ENCODE results near the gene CDK18. TPM values are rescaled to one million over a fixed set of nuclear protein-coding genes. Genes with fewer than 3 reads are reported as not detected.

CDK18 gene
- total RNA-seq, 1 donor: 0.94 TPM

DNA sequence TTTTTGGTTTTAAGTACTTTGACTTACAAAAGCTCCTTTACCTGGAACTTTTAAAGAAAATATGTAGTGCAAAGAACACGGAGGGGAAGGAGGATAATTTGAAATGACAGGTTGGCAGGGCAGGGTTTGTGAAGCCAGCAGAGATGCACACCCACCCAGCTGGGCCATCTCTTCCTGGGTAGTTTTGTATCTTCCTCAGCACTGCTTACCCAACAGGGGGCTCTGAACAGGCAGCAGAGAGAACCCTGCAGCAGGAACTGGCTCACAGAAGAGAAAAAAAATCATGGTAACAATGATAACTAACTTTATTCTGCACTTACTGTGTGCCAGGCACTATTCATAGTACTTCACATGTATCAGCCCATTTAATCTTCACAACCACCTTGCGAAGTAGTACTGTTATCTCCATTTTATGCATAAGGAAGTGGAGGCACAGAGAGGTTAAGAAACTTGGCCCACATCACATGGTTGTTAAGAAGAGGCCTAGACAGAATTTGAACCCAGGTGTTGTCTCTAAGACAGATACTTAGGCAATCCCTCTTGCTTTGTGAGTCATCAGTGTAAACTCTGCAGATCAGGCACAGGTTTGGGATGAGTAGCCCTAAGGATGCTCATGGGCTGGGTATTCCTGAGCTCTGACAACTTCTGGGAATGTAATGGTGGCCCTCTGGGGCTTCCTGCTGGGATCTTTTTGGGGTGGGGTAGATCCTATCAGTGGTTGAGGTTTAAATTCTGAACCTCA lies 66.5 kb downstream of the CDK18 start:
- Histone ChIP-seq H3K27me3 (ENCODE audit: insufficient read depth, low read length) (peaks cover 39% of the 10 kb centered on the region), H3K4me3 (ENCODE audit: low read length) (no peak overlapping the region), H3K9me3 (ENCODE audit: low read depth, low read length) (no peaks in the 10 kb centered on the region), H3K4me1 (ENCODE audit: insufficient read depth, low read length) (no peaks in the 10 kb centered on the region)

DNA sequence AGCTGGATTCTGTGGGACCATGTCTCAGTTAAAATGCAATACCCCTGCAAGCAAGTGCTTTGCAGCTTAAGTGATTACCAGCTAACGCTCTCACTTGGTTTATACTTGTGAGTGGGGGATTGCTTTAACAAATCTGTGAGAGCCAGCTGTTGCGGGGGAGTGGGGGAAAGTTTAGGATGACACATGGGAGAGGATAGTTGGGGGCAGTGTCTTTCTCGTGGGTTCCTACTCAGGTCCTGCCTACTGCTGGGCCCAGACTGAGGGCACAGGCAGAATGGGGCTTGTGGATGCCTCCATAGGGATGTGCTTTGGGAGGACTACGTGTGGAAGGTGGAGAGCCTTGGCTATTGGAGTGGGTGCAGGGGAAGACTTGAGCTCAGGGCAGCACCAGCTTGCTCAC lies 67.3 kb downstream of the CDK18 start:
- no peaks in the 10 kb centered on the region for H3K9me3 ChIP-seq (ENCODE audit: low read depth, low read length)
- no peaks in the 10 kb centered on the region for H3K4me1 ChIP-seq (ENCODE audit: insufficient read depth, low read length)
- H3K27me3 ChIP-seq (ENCODE audit: insufficient read depth, low read length): peaks cover 33% of the 10 kb centered on the region
- H3K4me3 ChIP-seq (ENCODE audit: low read length): no peak overlapping the region

DNA sequence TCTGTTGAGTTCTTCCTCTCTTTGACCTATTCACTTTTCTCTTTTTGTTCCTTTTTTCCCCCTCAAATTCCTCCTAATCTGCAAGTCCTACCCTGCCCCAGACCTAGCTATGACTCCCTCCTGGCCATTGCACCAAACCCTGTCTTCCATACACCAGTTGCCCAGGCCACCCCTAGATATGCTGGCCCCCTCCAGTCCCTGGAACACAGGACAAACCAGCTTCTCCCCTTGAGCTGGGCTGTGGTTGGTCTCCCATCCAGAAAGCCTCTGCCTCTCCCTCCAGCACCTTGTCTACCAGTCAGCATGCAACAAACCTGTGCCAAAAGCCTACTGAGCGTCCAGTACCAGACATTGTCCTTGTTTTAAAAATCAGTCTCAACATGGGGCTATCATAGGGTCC lies 68.0 kb downstream of the CDK18 start:
- peaks cover 26% of the 10 kb centered on the region for H3K27me3 ChIP-seq (ENCODE audit: insufficient read depth, low read length)
- no peaks in the 10 kb centered on the region for H3K4me1 ChIP-seq (ENCODE audit: insufficient read depth, low read length)

DNA sequence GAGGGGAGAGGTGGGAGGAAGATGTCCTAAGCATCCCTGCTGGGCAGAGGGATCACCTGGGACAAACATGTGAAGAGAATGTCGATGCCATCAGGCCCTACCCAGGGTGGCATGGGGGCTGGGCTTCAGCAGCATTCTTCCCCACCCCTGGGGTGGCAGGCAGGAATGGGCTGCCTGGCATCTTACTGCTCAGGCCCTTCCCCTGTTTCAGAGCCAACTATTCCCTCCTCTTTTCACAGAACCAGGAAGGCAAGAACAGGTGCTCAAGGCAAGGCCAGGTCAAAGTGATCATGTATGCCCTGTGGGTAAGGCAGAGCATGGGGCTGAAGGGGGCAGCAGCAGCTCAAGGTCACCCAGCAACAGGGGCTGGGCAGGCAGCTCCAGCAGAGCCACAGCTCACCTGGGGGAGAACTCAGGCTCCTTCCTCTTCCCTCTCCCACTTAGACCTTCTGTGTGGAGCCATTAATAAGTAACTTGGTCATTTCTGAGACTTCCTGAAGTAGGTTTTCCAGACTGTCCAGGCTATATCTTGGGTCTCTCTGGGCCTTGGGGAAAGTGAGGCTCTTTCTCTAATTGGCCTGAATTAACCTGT lies 70.9 kb downstream of the CDK18 start:
- no peaks in the 10 kb centered on the region for H3K9me3 ChIP-seq (ENCODE audit: low read depth, low read length)
- peaks cover 5% of the 10 kb centered on the region for H3K27me3 ChIP-seq (ENCODE audit: insufficient read depth, low read length)
- H3K4me1 ChIP-seq (ENCODE audit: insufficient read depth, low read length): no peaks in the 10 kb centered on the region
- no peak overlapping the region for H3K4me3 ChIP-seq (ENCODE audit: low read length)

More for the DNA sequence above, 68.0 kb downstream of the CDK18 start:
- no peak overlapping the region for H3K4me3 ChIP-seq (ENCODE audit: low read length)
- no peaks in the 10 kb centered on the region for H3K9me3 ChIP-seq (ENCODE audit: low read depth, low read length)

DNA sequence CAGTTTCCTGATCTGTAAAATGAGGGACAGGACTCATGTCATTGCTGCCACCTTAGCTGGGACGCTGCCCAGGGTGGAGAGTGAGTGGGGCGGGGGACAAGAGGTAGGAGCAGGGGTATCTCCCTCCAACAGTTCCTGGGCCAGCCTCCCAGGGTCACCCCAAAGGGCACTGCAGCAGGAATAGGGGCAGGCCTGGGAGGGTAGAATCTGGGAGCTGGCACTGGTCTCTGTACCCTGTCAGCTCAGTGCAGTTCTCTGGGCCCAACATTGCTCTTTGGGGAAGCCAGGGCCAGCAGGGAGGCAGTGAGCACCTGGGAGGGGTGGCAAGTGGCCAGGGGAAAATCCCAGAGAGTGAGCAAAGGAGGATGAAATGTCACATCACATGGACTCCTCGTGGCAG lies 71.5 kb downstream of the CDK18 start:
- Histone ChIP-seq H3K9me3 (ENCODE audit: low read depth, low read length) (no peaks in the 10 kb centered on the region), H3K4me1 (ENCODE audit: insufficient read depth, low read length) (no peaks in the 10 kb centered on the region), H3K4me3 (ENCODE audit: low read length) (no peak overlapping the region), H3K27me3 (ENCODE audit: insufficient read depth, low read length) (peaks cover 2% of the 10 kb centered on the region)

DNA sequence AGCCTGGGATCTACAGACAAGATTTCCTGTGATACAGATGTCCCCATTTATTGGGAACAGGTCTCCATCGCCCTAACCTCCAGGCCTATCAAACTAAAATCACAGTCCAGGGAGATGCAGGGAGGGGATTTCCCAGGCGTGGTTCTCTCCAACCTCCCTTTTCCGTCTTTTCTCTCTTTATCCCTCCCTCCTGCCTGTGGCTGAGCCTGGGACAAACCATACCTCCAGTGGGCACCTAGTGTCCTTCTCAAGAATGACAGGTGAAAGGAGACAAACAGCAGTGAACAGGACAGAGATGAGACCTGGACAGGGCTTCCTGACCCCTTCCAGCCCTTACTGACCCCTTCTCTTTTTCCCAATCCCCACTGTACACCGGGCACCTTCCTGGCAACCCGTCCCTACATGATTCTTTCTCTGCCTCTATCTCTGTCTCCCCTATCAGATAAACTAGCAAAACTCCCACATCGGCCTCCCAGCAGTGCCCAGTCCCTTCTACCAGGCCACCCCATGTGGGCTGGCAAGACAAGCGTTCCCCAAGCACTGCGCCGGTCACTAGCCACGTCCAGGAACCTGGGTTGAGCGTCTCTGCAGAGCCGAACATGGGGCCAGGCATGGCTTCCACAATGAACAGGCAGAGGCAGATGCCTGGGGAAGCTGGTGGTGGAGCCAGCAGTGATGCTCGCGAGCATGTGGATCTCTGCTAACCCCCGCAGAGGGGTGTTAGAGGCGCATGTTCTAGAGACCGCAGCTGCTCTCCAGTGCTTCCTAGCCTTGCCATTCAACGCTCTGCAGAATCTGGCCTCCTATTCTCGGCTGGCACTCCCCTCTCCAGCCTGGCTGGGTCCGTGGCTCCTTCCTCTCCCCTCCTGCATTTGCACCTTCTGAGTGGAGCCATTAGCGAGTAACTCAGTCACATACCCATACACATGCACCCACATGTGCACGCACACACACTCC lies 72.6 kb downstream of the CDK18 start:
- Histone ChIP-seq H3K27me3 (ENCODE audit: insufficient read depth, low read length) (no peaks in the 10 kb centered on the region), H3K4me1 (ENCODE audit: insufficient read depth, low read length) (peaks cover 2% of the 10 kb centered on the region), H3K9me3 (ENCODE audit: low read depth, low read length) (no peaks in the 10 kb centered on the region), H3K4me3 (ENCODE audit: low read length) (no peak overlapping the region)

DNA sequence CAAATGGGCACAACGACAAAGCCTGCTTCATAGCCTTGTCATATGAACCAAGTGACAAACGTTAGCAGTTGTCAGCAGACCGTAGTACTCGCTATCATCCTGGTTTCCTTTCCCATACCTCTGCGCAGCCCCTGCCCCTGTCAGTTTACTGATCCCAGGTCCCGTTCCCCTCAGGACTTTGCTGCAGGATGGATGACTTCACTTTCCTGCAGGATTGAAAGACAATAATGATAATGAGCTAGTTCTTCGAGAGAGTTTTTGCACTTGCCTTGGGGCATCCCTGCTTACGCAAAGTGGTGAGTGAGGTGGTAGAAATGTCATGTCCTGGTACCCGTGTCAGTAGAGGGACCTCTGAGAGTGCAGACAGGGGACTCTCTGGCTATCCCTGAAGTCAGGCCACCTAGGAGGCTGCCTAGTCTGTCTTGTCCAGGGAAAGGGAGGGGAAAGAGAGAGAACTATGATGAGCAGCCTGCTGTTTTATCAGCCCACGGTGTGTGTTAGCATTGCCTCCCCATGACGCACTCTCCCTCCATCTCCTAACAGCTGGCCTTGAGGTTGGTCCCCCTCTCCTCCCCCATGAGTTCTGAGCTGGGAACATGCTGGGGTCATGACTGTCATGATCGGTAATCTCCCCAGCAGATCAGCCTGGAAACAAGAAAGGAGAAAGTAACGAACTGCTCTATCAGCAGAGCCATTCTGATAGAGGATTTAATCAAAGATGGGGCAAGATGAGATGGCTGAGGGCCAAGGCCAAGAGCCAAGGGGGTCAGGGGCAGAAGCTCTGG lies 73.6 kb downstream of the CDK18 start:
- Histone ChIP-seq H3K9me3 (ENCODE audit: low read depth, low read length) (no peaks in the 10 kb centered on the region), H3K27me3 (ENCODE audit: insufficient read depth, low read length) (no peaks in the 10 kb centered on the region), H3K4me3 (ENCODE audit: low read length) (no peak overlapping the region), H3K4me1 (ENCODE audit: insufficient read depth, low read length) (peaks cover 3% of the 10 kb centered on the region)

DNA sequence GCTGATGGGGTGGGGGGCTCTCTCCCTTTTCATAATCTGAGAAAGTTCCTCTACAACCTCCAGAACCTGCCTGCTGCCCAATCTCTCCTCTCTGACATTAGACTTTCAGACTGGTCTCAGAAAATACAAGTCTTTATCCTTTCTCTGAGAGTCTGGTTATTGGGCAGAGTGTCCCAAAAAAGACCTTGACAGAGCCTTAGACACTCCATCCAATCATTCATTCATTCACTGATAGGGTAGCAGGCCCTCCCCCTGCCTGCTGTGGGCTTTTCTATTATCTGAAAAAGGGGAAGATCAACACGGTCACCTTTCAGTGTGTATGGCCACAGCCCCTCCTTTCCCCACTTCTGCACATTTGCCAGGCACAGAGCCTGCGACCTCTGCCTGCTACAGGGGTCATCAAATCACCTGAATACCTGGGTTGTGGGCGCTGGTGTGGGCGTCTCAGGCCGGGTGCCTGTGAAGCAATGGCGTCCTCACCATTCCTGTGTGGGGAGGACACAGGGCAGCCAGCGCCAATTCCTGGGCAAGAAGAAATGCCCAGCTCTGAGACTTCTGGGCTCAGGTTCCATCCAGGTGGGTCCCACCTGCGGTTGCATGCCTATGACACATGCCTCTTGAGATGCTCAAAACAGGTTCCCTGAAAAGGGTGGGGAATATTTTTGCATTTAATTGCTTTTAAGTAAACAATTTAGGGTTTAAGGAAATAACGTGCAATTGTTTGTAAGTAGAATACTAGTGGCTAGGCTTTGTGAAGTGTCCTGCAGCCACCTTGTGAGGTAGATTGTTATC lies 74.5 kb downstream of the CDK18 start:
- no peak overlapping the region for H3K4me3 ChIP-seq (ENCODE audit: low read length)
- H3K27me3 ChIP-seq (ENCODE audit: insufficient read depth, low read length): no peaks in the 10 kb centered on the region
- H3K9me3 ChIP-seq (ENCODE audit: low read depth, low read length): no peaks in the 10 kb centered on the region
- H3K4me1 ChIP-seq (ENCODE audit: insufficient read depth, low read length): peaks cover 3% of the 10 kb centered on the region

DNA sequence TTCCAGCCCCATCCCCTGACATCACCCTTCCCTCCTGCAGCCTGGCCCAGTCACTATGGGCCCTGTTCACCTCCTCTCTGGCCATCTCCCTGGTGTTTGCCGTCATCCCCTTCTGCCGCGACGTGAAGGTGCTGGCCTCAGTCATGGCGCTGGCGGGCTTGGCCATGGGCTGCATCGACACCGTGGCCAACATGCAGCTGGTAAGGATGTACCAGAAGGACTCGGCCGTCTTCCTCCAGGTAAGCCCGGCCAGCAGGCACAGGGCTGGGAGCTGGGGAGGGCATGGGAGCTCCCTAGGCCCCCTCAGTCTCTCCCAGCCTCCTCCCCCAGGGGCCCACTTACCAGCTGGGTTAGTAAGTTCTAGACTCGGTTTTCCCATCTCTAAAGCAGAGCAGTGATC lies 75.2 kb downstream of the CDK18 start:
- Histone ChIP-seq H3K9me3 (ENCODE audit: low read depth, low read length) (no peaks in the 10 kb centered on the region), H3K4me3 (ENCODE audit: low read length) (no peak overlapping the region), H3K4me1 (ENCODE audit: insufficient read depth, low read length) (peaks cover 3% of the 10 kb centered on the region), H3K27me3 (ENCODE audit: insufficient read depth, low read length) (no peaks in the 10 kb centered on the region)

DNA sequence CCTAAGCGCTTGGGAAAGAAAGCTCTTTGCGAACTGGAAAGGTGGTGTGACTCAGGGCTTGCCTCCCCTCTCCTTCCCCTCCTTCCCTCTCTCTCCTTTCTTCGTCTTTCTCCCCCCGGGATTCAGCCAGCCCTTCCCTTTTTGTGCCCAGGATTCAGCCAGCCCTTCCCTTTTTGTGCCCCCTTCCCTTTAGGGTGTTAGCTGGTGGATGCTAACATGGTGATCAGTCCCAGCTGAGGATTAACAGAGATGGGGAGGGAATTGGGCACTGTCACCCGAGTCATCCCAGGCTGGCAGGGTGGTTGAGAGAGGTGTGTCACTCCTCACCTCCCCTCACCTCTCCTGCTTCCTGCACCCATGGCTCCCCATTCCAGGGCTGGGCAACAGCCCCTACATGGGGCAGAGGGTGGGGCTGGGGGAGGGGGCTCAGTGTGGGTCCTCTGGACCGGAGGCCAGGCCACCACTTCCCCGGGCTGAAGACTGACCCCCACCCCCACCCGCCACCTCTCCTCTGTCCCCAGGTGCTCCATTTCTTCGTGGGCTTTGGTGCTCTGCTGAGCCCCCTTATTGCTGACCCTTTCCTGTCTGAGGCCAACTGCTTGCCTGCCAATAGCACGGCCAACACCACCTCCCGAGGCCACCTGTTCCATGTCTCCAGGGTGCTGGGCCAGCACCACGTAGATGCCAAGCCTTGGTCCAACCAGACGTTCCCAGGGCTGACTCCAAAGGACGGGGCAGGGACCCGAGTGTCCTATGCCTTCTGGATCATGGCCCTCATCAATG lies 75.9 kb downstream of the CDK18 start:
- Histone ChIP-seq H3K4me1 (ENCODE audit: insufficient read depth, low read length) (peaks cover 3% of the 10 kb centered on the region), H3K4me3 (ENCODE audit: low read length) (no peak overlapping the region), H3K27me3 (ENCODE audit: insufficient read depth, low read length) (no peaks in the 10 kb centered on the region), H3K9me3 (ENCODE audit: low read depth, low read length) (no peaks in the 10 kb centered on the region)

DNA sequence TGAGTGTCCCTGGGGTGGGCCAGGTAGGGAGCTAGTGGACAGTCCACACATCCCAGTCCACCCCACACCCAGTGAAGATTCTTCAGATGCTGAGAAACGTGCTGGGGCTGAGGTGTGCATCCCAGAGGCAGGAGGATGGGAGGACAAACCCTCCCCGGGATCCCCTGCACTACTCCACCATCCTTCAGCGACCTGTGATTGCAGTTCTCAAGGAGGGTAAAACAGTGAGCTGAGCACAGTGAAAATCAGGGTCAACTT lies 76.4 kb downstream of the CDK18 start:
- no peak overlapping the region for H3K4me3 ChIP-seq (ENCODE audit: low read length)
- H3K9me3 ChIP-seq (ENCODE audit: low read depth, low read length): no peaks in the 10 kb centered on the region
- peaks cover 3% of the 10 kb centered on the region for H3K4me1 ChIP-seq (ENCODE audit: insufficient read depth, low read length)
- no peaks in the 10 kb centered on the region for H3K27me3 ChIP-seq (ENCODE audit: insufficient read depth, low read length)

DNA sequence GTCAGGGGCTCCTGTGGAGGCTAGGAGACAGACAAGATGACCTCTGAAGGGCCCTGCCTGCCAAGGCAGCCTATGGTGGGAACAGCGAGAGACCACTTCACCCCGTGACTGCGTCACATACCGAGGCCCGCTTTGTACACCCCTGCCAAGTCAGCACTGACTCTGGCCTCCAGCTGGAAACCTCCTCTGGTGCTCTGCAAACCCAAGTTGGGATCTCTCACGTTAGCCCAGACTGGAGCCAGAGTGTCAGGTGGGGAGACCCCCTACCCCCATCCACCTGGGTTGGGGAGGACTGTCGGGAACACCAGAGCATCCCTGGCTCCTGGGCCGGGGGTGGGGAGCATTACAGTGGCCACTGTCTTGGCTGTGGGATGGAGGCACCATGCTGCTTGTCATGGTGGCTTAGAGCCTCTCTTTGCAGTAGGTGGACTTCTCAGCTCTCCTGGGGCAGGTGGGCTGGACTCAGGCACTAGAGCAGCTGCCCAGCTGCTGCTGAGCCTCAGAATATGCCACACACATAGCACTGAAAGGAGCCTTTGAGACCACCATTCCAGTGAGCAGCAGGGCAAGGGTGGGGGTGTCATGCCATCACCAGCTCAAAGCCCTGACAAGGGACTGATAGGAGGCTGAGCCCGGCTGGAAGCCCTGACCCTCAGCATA lies 77.0 kb downstream of the CDK18 start:
- Histone ChIP-seq H3K4me3 (ENCODE audit: low read length) (no peak overlapping the region), H3K9me3 (ENCODE audit: low read depth, low read length) (no peaks in the 10 kb centered on the region), H3K4me1 (ENCODE audit: insufficient read depth, low read length) (peaks cover 3% of the 10 kb centered on the region), H3K27me3 (ENCODE audit: insufficient read depth, low read length) (no peaks in the 10 kb centered on the region)

DNA sequence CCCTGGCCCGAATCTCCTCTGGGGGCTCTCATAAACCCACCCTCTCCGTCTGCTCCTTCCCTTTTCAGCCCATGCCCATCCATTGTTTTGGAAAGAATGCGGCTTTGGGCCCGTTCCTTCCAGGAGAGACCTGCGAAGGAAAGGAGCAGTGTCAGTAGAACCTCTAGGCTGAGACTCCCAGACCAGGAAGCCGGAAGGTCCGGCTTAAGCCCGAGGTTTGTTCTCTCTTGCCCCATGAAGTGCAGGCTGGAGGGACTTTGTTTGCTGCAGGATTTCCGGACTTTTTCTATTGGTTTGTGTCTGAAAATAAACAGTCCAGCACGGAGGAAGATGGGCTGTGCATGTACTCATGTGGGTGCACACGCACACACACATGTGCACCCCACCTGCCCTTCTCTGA lies 77.6 kb downstream of the CDK18 start:
- H3K4me3 ChIP-seq (ENCODE audit: low read length): no peak overlapping the region
- H3K4me1 ChIP-seq (ENCODE audit: insufficient read depth, low read length): peaks cover 3% of the 10 kb centered on the region
- no peaks in the 10 kb centered on the region for H3K9me3 ChIP-seq (ENCODE audit: low read depth, low read length)
- no peaks in the 10 kb centered on the region for H3K27me3 ChIP-seq (ENCODE audit: insufficient read depth, low read length)

Measured in mononuclear cell (primary cell).